Naive B cell (primary cell): ENCODE measurements around the gene PPIL4. TPM values are rescaled to one million over a fixed set of nuclear protein-coding genes. Genes with fewer than 3 reads are reported as not detected.

Source experiments
- ATAC-seq, 2 donors: fragments of 150-1000 bp; cut with Tn5 transposase; 2 replicates each; pipeline ENCODE4 v1.10.0; 2021; ENCODE audit warnings: low read depth in 2 of 2, mild to moderate bottlenecking in 2 of 2, moderate library complexity in 2 of 2
- DNase-seq: peaks from one replicate; pipeline ENCODE4 v3.0.0; 2022
- H3K27ac Mint-ChIP-seq, 6 donors: one replicate each; pipeline ENCODE4 v1.8.0; 2020 to 2022; ENCODE audit warnings: mild to moderate bottlenecking in 6 of 6, mixed read lengths in 6 of 6, moderate library complexity in 5 of 6, inconsistent platforms in 2 of 6
- H3K27me3 Mint-ChIP-seq, 3 donors: one replicate each; pipeline ENCODE4 v1.8.0; 2021 to 2022; ENCODE audit warnings: mixed read lengths in 3 of 3, mild to moderate bottlenecking in 1 of 3
- H3K36me3 Mint-ChIP-seq, 2 donors: one replicate each; pipeline ENCODE4 v1.8.0; 2020 to 2022; ENCODE audit warnings: mixed read lengths in 2 of 2, inconsistent platforms in 1 of 2, mild to moderate bottlenecking in 1 of 2
- H3K4me1 Mint-ChIP-seq, 3 donors: one replicate each; pipeline ENCODE4 v1.8.0; 2020 to 2022; ENCODE audit warnings: mixed read lengths in 3 of 3, inconsistent platforms in 1 of 3, mild to moderate bottlenecking in 1 of 3, moderate library complexity in 1 of 3
- H3K4me3 Mint-ChIP-seq, 8 donors: one replicate each; pipeline ENCODE4 v1.8.0; 2020 to 2022; ENCODE audit warnings: mild to moderate bottlenecking in 8 of 8, mixed read lengths in 8 of 8, moderate library complexity in 8 of 8, inconsistent platforms in 2 of 8
- H3K9me3 Mint-ChIP-seq, 7 donors: one replicate each; pipeline ENCODE4 v1.8.0; 2020 to 2022; ENCODE audit warnings: mixed read lengths in 7 of 7, mild to moderate bottlenecking in 5 of 7, inconsistent platforms in 2 of 7, moderate library complexity in 1 of 7
- polyA plus RNA-seq, 6 donors: library from polyadenylated mRNA; unstranded; fragments of 300-500 nt; fragmentation: Illumina TruSeq; gene quantifications; one replicate each; pipeline ENCODE4 v1.2.3, GENCODE V29; 2021; ENCODE audit warnings: low read depth in 6 of 6

The PPIL4 gene
- polyA plus RNA-seq, 6 donors from 2014 or later: 10.4 to 16.2 (median 14.5) TPM

GRCh38 chr6:149560736-149561135 lies 14.9 kb upstream of the PPIL4 start:
- no peaks in the 10 kb centered on the region for H3K9me3 Mint-ChIP-seq
- H3K27me3 Mint-ChIP-seq: peaks cover 0 to 17% (median 4%) of the 10 kb centered on the region in 3 donors
- peaks cover 0 to 5% (median 0%) of the 10 kb centered on the region in 3 donors for H3K4me1 Mint-ChIP-seq
- ATAC-seq (no peak), DNase-seq (no peak)
- no peaks in the 10 kb centered on the region for H3K36me3 Mint-ChIP-seq
- no peak overlapping the region for H3K27ac Mint-ChIP-seq
- peak overlapping the region in 1 of 8 donors; percentile 82 for H3K4me3 Mint-ChIP-seq

GRCh38 chr6:149559389-149559788 lies 13.5 kb upstream of the PPIL4 start:
- H3K27me3 Mint-ChIP-seq: peaks cover 11 to 30% (median 13%) of the 10 kb centered on the region in 3 donors
- DNase-seq: no peak
- no peaks in the 10 kb centered on the region for H3K36me3 Mint-ChIP-seq
- H3K4me1 Mint-ChIP-seq: no peaks in the 10 kb centered on the region
- H3K27ac Mint-ChIP-seq: peak overlapping the region in 1 of 6 donors; percentile 10
- no peaks in the 10 kb centered on the region for H3K9me3 Mint-ChIP-seq
- no peak for ATAC-seq
- no peak overlapping the region for H3K4me3 Mint-ChIP-seq

- H3K4me1 Mint-ChIP-seq: no peaks in the 10 kb centered on the region
Observed at GRCh38 chr6:149558029-149558428, 12.2 kb upstream of the PPIL4 start.

GRCh38 chr6:149551920-149552319 lies 6.1 kb upstream of the PPIL4 start:
- H3K9me3 Mint-ChIP-seq: no peaks in the 10 kb centered on the region
- peaks cover 0 to 6% (median 4%) of the 10 kb centered on the region in 3 donors for H3K4me1 Mint-ChIP-seq
- ATAC-seq (no peak), DNase-seq (no peak)
- no peak overlapping the region for H3K27ac Mint-ChIP-seq
- no peak overlapping the region for H3K4me3 Mint-ChIP-seq
- peaks cover 18 to 50% (median 19%) of the 10 kb centered on the region in 3 donors for H3K27me3 Mint-ChIP-seq
- H3K36me3 Mint-ChIP-seq: no peaks in the 10 kb centered on the region

More at GRCh38 chr6:149558029-149558428, 12.2 kb upstream of the PPIL4 start:
- ATAC-seq: no peak
- Mint-ChIP-seq H3K27ac (no peak overlapping the region), H3K9me3 (no peaks in the 10 kb centered on the region), H3K36me3 (no peaks in the 10 kb centered on the region), H3K27me3 (peaks cover 18 to 38% (median 19%) of the 10 kb centered on the region in 3 donors), H3K4me3 (no peak overlapping the region)
- DNase-seq: no peak

GRCh38 chr6:149545258-149545753 lies 537 bp downstream of the PPIL4 start:
- Mint-ChIP-seq H3K4me3 (peak overlapping the region; percentile 90 to 100 (median 96)), H3K36me3 (peaks cover 0 to 4% of the 10 kb centered on the region in 2 donors), H3K9me3 (peaks cover 0 to 2% (median 0%) of the 10 kb centered on the region in 7 donors), H3K27ac (peak overlapping the region; percentile 99 to 100 (median 100)), H3K4me1 (peaks cover 22 to 54% (median 39%) of the 10 kb centered on the region in 3 donors), H3K27me3 (peaks cover 0 to 8% (median 0%) of the 10 kb centered on the region in 3 donors)
- ATAC-seq (peak; percentile 47 to 51), DNase-seq (peak; percentile 76)

GRCh38 chr6:149544646-149545257 lies 1.1 kb downstream of the PPIL4 start:
- no peak for ATAC-seq

GRCh38 chr6:149541139-149541538 lies 4.7 kb downstream of the PPIL4 start:
- ATAC-seq: no peak
- Mint-ChIP-seq H3K9me3 (peaks cover 0 to 2% (median 0%) of the 10 kb centered on the region in 7 donors), H3K36me3 (peaks cover 5 to 10% of the 10 kb centered on the region in 2 donors), H3K27ac (no peak overlapping the region), H3K4me1 (peaks cover 18 to 40% (median 36%) of the 10 kb centered on the region in 3 donors), H3K27me3 (no peaks in the 10 kb centered on the region), H3K4me3 (no peak overlapping the region)
- no peak for DNase-seq

More at GRCh38 chr6:149544646-149545257, 1.1 kb downstream of the PPIL4 start:
- peak overlapping the region; percentile 90 to 100 (median 96) for H3K4me3 Mint-ChIP-seq
- peaks cover 0 to 4% of the 10 kb centered on the region in 2 donors for H3K36me3 Mint-ChIP-seq
- peak overlapping the region; percentile 99 to 100 (median 100) for H3K27ac Mint-ChIP-seq
- H3K4me1 Mint-ChIP-seq: peaks cover 22 to 54% (median 39%) of the 10 kb centered on the region in 3 donors
- H3K9me3 Mint-ChIP-seq: peaks cover 0 to 2% (median 0%) of the 10 kb centered on the region in 7 donors
- no peak for DNase-seq
- peaks cover 0 to 8% (median 0%) of the 10 kb centered on the region in 3 donors for H3K27me3 Mint-ChIP-seq

- no peaks in the 10 kb centered on the region for H3K4me1 Mint-ChIP-seq
- no peaks in the 10 kb centered on the region for H3K9me3 Mint-ChIP-seq
- no peak for DNase-seq
- H3K4me3 Mint-ChIP-seq: no peak overlapping the region
- H3K27ac Mint-ChIP-seq: no peak overlapping the region
- H3K27me3 Mint-ChIP-seq: no peaks in the 10 kb centered on the region
- H3K36me3 Mint-ChIP-seq: peaks cover 23 to 30% of the 10 kb centered on the region in 2 donors
- no peak for ATAC-seq
Observed at GRCh38 chr6:149534742-149535141, 11.1 kb downstream of the PPIL4 start.

- Mint-ChIP-seq H3K27ac (peak overlapping the region in 1 of 6 donors; percentile 82), H3K4me3 (peak overlapping the region in 1 of 8 donors; percentile 9), H3K9me3 (no peaks in the 10 kb centered on the region), H3K4me1 (peaks cover 0 to 4% (median 2%) of the 10 kb centered on the region in 3 donors), H3K27me3 (no peaks in the 10 kb centered on the region), H3K36me3 (peaks cover 26 to 28% of the 10 kb centered on the region in 2 donors)
- ATAC-seq: no peak
- DNase-seq: no peak
Observed at GRCh38 chr6:149529650-149530049, 16.2 kb downstream of the PPIL4 start.

- Mint-ChIP-seq H3K36me3 (peaks cover 11 to 15% of the 10 kb centered on the region in 2 donors), H3K27me3 (no peaks in the 10 kb centered on the region), H3K4me3 (no peak overlapping the region), H3K9me3 (no peaks in the 10 kb centered on the region), H3K27ac (peak overlapping the region in 3 of 6 donors; percentile 22 to 67 (median 50)), H3K4me1 (peaks cover 10 to 22% (median 17%) of the 10 kb centered on the region in 3 donors)
- ATAC-seq (no peak), DNase-seq (no peak)
Observed at GRCh38 chr6:149515494-149515893, 30.3 kb downstream of the PPIL4 start.

GRCh38 chr6:149513915-149514314 lies 31.9 kb downstream of the PPIL4 start:
- H3K27ac Mint-ChIP-seq: peak overlapping the region in 2 of 6 donors; percentile 2 to 21
- H3K4me1 Mint-ChIP-seq: peaks cover 10 to 21% (median 17%) of the 10 kb centered on the region in 3 donors
- H3K9me3 Mint-ChIP-seq: no peaks in the 10 kb centered on the region
- H3K27me3 Mint-ChIP-seq: no peaks in the 10 kb centered on the region
- no peak overlapping the region for H3K4me3 Mint-ChIP-seq
- ATAC-seq (no peak), DNase-seq (no peak)
- H3K36me3 Mint-ChIP-seq: peaks cover 11 to 15% of the 10 kb centered on the region in 2 donors

GRCh38 chr6:149510793-149511512 lies 34.9 kb downstream of the PPIL4 start:
- H3K27me3 Mint-ChIP-seq: no peaks in the 10 kb centered on the region
- H3K9me3 Mint-ChIP-seq: no peaks in the 10 kb centered on the region
- peaks cover 6 to 13% of the 10 kb centered on the region in 2 donors for H3K36me3 Mint-ChIP-seq
- H3K4me1 Mint-ChIP-seq: peaks cover 7 to 12% (median 10%) of the 10 kb centered on the region in 3 donors
- ATAC-seq: no peak
- H3K27ac Mint-ChIP-seq: peak overlapping the region in 1 of 6 donors; percentile 61
- H3K4me3 Mint-ChIP-seq: no peak overlapping the region
- no peak for DNase-seq

GRCh38 chr6:149508485-149508884 lies 37.4 kb downstream of the PPIL4 start:
- H3K27me3 Mint-ChIP-seq: no peaks in the 10 kb centered on the region
- no peaks in the 10 kb centered on the region for H3K9me3 Mint-ChIP-seq
- DNase-seq (no peak), ATAC-seq (no peak)
- peaks cover 13 to 19% of the 10 kb centered on the region in 2 donors for H3K36me3 Mint-ChIP-seq
- no peak overlapping the region for H3K4me3 Mint-ChIP-seq
- peaks cover 5 to 16% (median 7%) of the 10 kb centered on the region in 3 donors for H3K4me1 Mint-ChIP-seq
- peak overlapping the region in 1 of 6 donors; percentile 9 for H3K27ac Mint-ChIP-seq
